OCI-LY1 (cell line): ENCODE measurements around the gene ARL8B.

Source experiments
- H2AFZ ChIP-seq: fragments of 200-600 bp; sonication (generic), shearing (Covaris generic); 2 replicates; pipeline ENCODE4 v1.6.0; 2014; ENCODE audit warnings: antibody characterized with exemption, mild to moderate bottlenecking, low read length
- H3F3A ChIP-seq: fragments of 200-600 bp; sonication (generic), shearing (Covaris generic); 2 replicates; pipeline ENCODE4 v1.6.0; 2014; ENCODE audit warnings: mild to moderate bottlenecking, antibody characterized with exemption, low read length, moderate library complexity; ENCODE audit not compliant: insufficient read depth
- H3K27ac ChIP-seq: fragments of 200-600 bp; sonication (generic); 2 replicates; pipeline ENCODE4 v1.5.1; 2014; ENCODE audit warnings: low read length, mixed run types, mild to moderate bottlenecking, low read depth; ENCODE audit not compliant: poor library complexity, severe bottlenecking
- H3K27me3 ChIP-seq: fragments of 200-600 bp; sonication (generic); 2 replicates; pipeline ENCODE4 v1.6.0; 2014; ENCODE audit warnings: antibody characterized with exemption, mild to moderate bottlenecking, low read length, moderate library complexity; ENCODE audit not compliant: insufficient read depth
- H3K36me3 ChIP-seq: fragments of 200-600 bp; sonication (generic); 2 replicates; pipeline ENCODE4 v1.6.1; 2014; ENCODE audit warnings: mild to moderate bottlenecking, antibody characterized with exemption, low read length, moderate library complexity, mixed read lengths; ENCODE audit not compliant: insufficient read depth
- H3K4me1 ChIP-seq: fragments of 200-600 bp; sonication (generic); 2 replicates; pipeline ENCODE4 v1.5.1; 2014; ENCODE audit warnings: mild to moderate bottlenecking, low read length, moderate library complexity; ENCODE audit not compliant: insufficient read depth, severe bottlenecking
- H3K4me2 ChIP-seq: fragments of 200-600 bp; sonication (generic), shearing (Covaris generic); 2 replicates; pipeline ENCODE4 v1.6.1; 2014; ENCODE audit warnings: low read length
- H3K4me3 ChIP-seq: fragments of 200-600 bp; sonication (generic); 2 replicates; pipeline ENCODE4 v1.5.1; 2014; ENCODE audit warnings: low read length, low read depth, mild to moderate bottlenecking, mixed read lengths; ENCODE audit not compliant: poor library complexity, severe bottlenecking
- H3K79me2 ChIP-seq: fragments of 200-600 bp; shearing (Covaris generic); 2 replicates; pipeline ENCODE4 v1.6.1; 2016; ENCODE audit warnings: mixed run types, low read length, mixed read lengths; ENCODE audit not compliant: insufficient read depth
- H3K9ac ChIP-seq: fragments of 200-600 bp; sonication (generic), shearing (Covaris generic); 2 replicates; pipeline ENCODE4 v1.6.1; 2014; ENCODE audit warnings: mild to moderate bottlenecking, low read length, mixed read lengths
- H3K9me2 ChIP-seq: fragments of 200-600 bp; sonication (generic), shearing (Covaris generic); 2 replicates; pipeline ENCODE4 v1.6.1; 2014; ENCODE audit warnings: low read depth, mild to moderate bottlenecking, low read length, mixed read lengths
- H3K9me3 ChIP-seq: fragments of 200-600 bp; shearing (Covaris generic); 2 replicates; pipeline ENCODE4 v1.6.1; 2014; ENCODE audit warnings: low read length, mixed read lengths
- H4K20me1 ChIP-seq: fragments of 200-600 bp; sonication (generic), shearing (Covaris generic); 2 replicates; pipeline ENCODE4 v1.6.0; 2016; ENCODE audit warnings: mild to moderate bottlenecking, low read length; ENCODE audit not compliant: insufficient read depth
- CTCF ChIP-seq: fragments of 200-600 bp; sonication (generic), shearing (Covaris generic); IDR thresholded peaks from 2 replicates; pipeline ENCODE4 v1.5.1; 2017; ENCODE audit warnings: mild to moderate bottlenecking, antibody characterized with exemption, low read length, moderate library complexity, mixed read lengths
- EZH2 ChIP-seq: fragments of 200-600 bp; sonication (generic), shearing (Covaris generic); IDR thresholded peaks from 2 replicates; pipeline ENCODE4 v1.8.0; 2017; ENCODE audit warnings: borderline replicate concordance, mixed run types, mild to moderate bottlenecking, antibody characterized with exemption, low read length, moderate library complexity, mixed read lengths

ARL8B gene

GRCh38 chr3:5217824-5218595 lies 95.9 kb downstream of the ARL8B start:
- no peak overlapping the region for H3K9ac ChIP-seq
- no peaks in the 10 kb centered on the region for H3K27me3 ChIP-seq
- H3F3A ChIP-seq: no peaks in the 10 kb centered on the region
- no peak overlapping the region for H3K4me3 ChIP-seq
- H2AFZ ChIP-seq: no peak overlapping the region
- H3K79me2 ChIP-seq: no peaks in the 10 kb centered on the region
- H3K9me3 ChIP-seq: no peaks in the 10 kb centered on the region
- TF ChIP-seq CTCF (no peak), EZH2 (no peak)
- no peak overlapping the region for H3K27ac ChIP-seq
- H3K4me2 ChIP-seq: no peak overlapping the region
- H3K9me2 ChIP-seq: no peaks in the 10 kb centered on the region
- H3K36me3 ChIP-seq: peaks cover 70% of the 10 kb centered on the region
- no peaks in the 10 kb centered on the region for H3K4me1 ChIP-seq
- H4K20me1 ChIP-seq: no peaks in the 10 kb centered on the region

- H3K27me3 ChIP-seq: no peaks in the 10 kb centered on the region
- no peak overlapping the region for H3K27ac ChIP-seq
- H4K20me1 ChIP-seq: no peaks in the 10 kb centered on the region
- H3K4me3 ChIP-seq: no peak overlapping the region
- H3K9me3 ChIP-seq: no peaks in the 10 kb centered on the region
- no peaks in the 10 kb centered on the region for H3K9me2 ChIP-seq
- TF ChIP-seq EZH2 (no peak), CTCF (no peak)
- H3K79me2 ChIP-seq: no peaks in the 10 kb centered on the region
- no peaks in the 10 kb centered on the region for H3K4me1 ChIP-seq
- H3K9ac ChIP-seq: no peak overlapping the region
- H3K4me2 ChIP-seq: no peak overlapping the region
- H3F3A ChIP-seq: no peaks in the 10 kb centered on the region
- H3K36me3 ChIP-seq: peaks cover 62% of the 10 kb centered on the region
- H2AFZ ChIP-seq: no peak overlapping the region
Measured at GRCh38 chr3:5218815-5219214, 96.7 kb downstream of the ARL8B start.

- Histone ChIP-seq H3K27ac (no peak overlapping the region), H3K4me1 (no peaks in the 10 kb centered on the region), H3K27me3 (no peaks in the 10 kb centered on the region), H3F3A (no peaks in the 10 kb centered on the region), H3K36me3 (peaks cover 58% of the 10 kb centered on the region), H2AFZ (no peak overlapping the region), H3K4me2 (no peak overlapping the region), H3K9ac (no peak overlapping the region), H3K9me3 (no peaks in the 10 kb centered on the region), H3K4me3 (no peak overlapping the region), H3K79me2 (no peaks in the 10 kb centered on the region), H4K20me1 (no peaks in the 10 kb centered on the region), H3K9me2 (no peaks in the 10 kb centered on the region)
- TF ChIP-seq EZH2 (no peak), CTCF (no peak)
Measured at GRCh38 chr3:5219216-5219615, 97.1 kb downstream of the ARL8B start.
